Measurements from ENCODE around the gene IL1RL1.

DNA sequence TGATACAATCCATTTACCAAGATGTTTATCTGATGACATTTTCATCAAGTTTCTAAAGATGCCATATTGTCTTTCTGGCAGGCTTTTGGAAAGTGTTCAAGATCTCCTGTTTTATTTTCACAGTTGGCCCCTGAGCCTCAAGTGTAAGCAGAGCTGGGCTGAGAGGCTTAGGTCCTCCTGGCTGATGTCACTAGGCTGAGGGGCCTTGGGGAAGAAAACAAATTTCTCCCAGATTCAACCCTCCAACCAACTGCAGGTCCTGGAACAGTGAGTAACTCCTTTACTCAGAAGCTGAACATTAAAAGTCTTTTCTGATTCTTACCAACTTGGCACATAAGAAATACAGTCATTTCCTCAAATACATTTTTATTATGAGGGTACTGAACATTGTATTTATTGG lies 14.9 kb upstream of the IL1RL1 start:
- TF ChIP-seq, protein P1, sequence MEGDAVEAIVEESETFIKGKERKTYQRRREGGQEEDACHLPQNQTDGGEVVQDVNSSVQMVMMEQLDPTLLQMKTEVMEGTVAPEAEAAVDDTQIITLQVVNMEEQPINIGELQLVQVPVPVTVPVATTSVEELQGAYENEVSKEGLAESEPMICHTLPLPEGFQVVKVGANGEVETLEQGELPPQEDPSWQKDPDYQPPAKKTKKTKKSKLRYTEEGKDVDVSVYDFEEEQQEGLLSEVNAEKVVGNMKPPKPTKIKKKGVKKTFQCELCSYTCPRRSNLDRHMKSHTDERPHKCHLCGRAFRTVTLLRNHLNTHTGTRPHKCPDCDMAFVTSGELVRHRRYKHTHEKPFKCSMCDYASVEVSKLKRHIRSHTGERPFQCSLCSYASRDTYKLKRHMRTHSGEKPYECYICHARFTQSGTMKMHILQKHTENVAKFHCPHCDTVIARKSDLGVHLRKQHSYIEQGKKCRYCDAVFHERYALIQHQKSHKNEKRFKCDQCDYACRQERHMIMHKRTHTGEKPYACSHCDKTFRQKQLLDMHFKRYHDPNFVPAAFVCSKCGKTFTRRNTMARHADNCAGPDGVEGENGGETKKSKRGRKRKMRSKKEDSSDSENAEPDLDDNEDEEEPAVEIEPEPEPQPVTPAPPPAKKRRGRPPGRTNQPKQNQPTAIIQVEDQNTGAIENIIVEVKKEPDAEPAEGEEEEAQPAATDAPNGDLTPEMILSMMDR (IDR thresholded peaks at IDR 0.05; ENCODE audit: poor library complexity, severe bottlenecking) = no peak
- TF ChIP-seq POLR2AphosphoS5 (IDR thresholded peaks at IDR 0.05) (no peak), EZH2 (IDR thresholded peaks at IDR 0.05; ENCODE audit: borderline replicate concordance, insufficient read depth, low read length, poor library complexity, severe bottlenecking) (no peak), EP300 (conservative IDR thresholded peaks at IDR 0.05; ENCODE audit: poor library complexity, severe bottlenecking) (no peak), MXI1 (conservative IDR thresholded peaks at IDR 0.05; ENCODE audit: poor library complexity, severe bottlenecking) (no peak), SMC3 (conservative IDR thresholded peaks at IDR 0.05; ENCODE audit: poor library complexity) (no peak), TAF1 (IDR thresholded peaks at IDR 0.05; ENCODE audit: low read depth) (no peak)
- TF ChIP-seq, protein P2, sequence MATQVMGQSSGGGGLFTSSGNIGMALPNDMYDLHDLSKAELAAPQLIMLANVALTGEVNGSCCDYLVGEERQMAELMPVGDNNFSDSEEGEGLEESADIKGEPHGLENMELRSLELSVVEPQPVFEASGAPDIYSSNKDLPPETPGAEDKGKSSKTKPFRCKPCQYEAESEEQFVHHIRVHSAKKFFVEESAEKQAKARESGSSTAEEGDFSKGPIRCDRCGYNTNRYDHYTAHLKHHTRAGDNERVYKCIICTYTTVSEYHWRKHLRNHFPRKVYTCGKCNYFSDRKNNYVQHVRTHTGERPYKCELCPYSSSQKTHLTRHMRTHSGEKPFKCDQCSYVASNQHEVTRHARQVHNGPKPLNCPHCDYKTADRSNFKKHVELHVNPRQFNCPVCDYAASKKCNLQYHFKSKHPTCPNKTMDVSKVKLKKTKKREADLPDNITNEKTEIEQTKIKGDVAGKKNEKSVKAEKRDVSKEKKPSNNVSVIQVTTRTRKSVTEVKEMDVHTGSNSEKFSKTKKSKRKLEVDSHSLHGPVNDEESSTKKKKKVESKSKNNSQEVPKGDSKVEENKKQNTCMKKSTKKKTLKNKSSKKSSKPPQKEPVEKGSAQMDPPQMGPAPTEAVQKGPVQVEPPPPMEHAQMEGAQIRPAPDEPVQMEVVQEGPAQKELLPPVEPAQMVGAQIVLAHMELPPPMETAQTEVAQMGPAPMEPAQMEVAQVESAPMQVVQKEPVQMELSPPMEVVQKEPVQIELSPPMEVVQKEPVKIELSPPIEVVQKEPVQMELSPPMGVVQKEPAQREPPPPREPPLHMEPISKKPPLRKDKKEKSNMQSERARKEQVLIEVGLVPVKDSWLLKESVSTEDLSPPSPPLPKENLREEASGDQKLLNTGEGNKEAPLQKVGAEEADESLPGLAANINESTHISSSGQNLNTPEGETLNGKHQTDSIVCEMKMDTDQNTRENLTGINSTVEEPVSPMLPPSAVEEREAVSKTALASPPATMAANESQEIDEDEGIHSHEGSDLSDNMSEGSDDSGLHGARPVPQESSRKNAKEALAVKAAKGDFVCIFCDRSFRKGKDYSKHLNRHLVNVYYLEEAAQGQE (IDR thresholded peaks at IDR 0.05; ENCODE audit: borderline replicate concordance) = no peak
